Measurements from ENCODE around the gene SSC4D. TPM values are rescaled to one million over a fixed set of nuclear protein-coding genes. Genes with fewer than 3 reads are reported as not detected.

Gene SSC4D
- total and polyA plus RNA-seq, 2 of the 8 experiments (the other 6 are each of a cell fraction or from before 2014, with no cell fraction given): 11.8 to 27.5 TPM

DNA sequence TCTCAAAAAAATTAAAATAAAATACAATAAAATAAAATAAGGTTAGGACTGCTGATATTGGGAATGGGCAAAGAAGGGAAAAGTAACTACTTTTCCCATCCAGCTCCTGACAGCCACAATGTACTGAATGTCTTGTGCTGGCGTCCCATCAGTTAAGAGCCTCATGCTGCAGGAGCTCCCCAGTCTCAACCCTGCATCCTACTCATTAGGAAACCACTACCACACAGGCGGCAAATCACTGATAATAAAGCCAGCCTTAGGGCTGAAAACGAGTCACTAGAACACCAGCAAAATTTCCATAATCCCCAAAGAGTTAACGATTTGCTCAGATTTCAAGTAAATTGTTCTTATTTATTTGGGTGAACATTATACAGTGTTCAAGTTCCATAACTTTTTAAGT, 55.0 kb downstream of the SSC4D start:
- peaks cover 43 to 52% of the 10 kb centered on the region in 2 experiments for H4K20me1 ChIP-seq (replicated peaks in 1 of 2; ENCODE audit: control insufficient read depth in 1 of 2, insufficient read depth in 2 of 2, low read length in 2 of 2)
- no peaks in the 10 kb centered on the region; the same call in 1 of the 2 replicates for H3K23me2 ChIP-seq (ENCODE audit: low read depth, low read length)
- H2AK5ac ChIP-seq (ENCODE audit: low read depth, low read length): no peak overlapping the region
- H4K91ac ChIP-seq (replicated peaks; ENCODE audit: insufficient read length, low read length): no peak overlapping the region
- no peak for DNase-seq (ENCODE audit: low read depth in 1 of 2, low spot score in 2 of 2)
- no peak overlapping the region for H3K56ac ChIP-seq (replicated peaks; ENCODE audit: insufficient read length, low read depth, low read length)
- TF ChIP-seq SP1 (IDR thresholded peaks at IDR 0.05; ENCODE audit: low read depth, low read length): no peak
- TF ChIP-seq POLR2A (IDR thresholded peaks at IDR 0.05; ENCODE audit: control extremely low read depth in 1 of 2, low read depth in 2 of 2, low read length in 2 of 2): peak; percentile 33 to 46; a peak in 1 of 3 replicates
- TF ChIP-seq POLR2AphosphoS5 (IDR thresholded peaks at IDR 0.05; ENCODE audit: low read depth, low read length): peak; percentile 64
- no peak for TF ChIP-seq GABPA (IDR thresholded peaks at IDR 0.05; ENCODE audit: borderline replicate concordance, insufficient read depth, low read length)
- peaks cover 2 to 46% (median 18%) of the 10 kb centered on the region in 4 experiments; a peak in 7 of 8 replicates for H3K36me3 ChIP-seq (ENCODE audit: control insufficient read depth in 2 of 4, insufficient read depth in 4 of 4, low read length in 3 of 4)
- WGBS, 2 experiments (ENCODE audit: extremely low coverage in 1 of 2, insufficient coverage in 1 of 2, insufficient read length in 1 of 2, insufficient replicate concordance in 2 of 2, low coverage in 1 of 2, low lambda C conversion rate in 2 of 2, missing lambda C conversion rate in 1 of 2): 85% methylated on average over 4 of the region's 4 CpGs; no CpG with 5 or more reads in 1 of the 2 experiments
- no peak overlapping the region for H2BK12ac ChIP-seq (ENCODE audit: low read depth, low read length)
- ChIA-PET POLR2A (ENCODE audit: partially characterized antibody) (interaction anchor here (0.7 to 14.3 kb wide), 11 partner anchors 14 to 69 kb away, joined by 3 to 249 read pairs (median 5); no protein-coding TSS in a partner anchor), CTCF (ENCODE audit: partially characterized antibody) (interaction anchor here (1.3 kb wide), 1 partner anchor 24 kb away, joined by 4 read pairs; no protein-coding TSS in a partner anchor)
- no peak overlapping the region for H3K4ac ChIP-seq (replicated peaks; ENCODE audit: insufficient read length, low read depth, low read length)
- H2BK15ac ChIP-seq (ENCODE audit: low read length): no peak overlapping the region
- H3K79me1 ChIP-seq (ENCODE audit: low read depth, low read length): no peaks in the 10 kb centered on the region
- H3K14ac ChIP-seq (ENCODE audit: insufficient read length): no peak overlapping the region
- H3K4me2 ChIP-seq (ENCODE audit: insufficient read depth in 1 of 2, low read depth in 2 of 2, low read length in 2 of 2): no peak overlapping the region; a peak in 1 of 4 replicates
- H3K18ac ChIP-seq (ENCODE audit: extremely low read depth, low read length): no peak overlapping the region
- no peak overlapping the region for H2BK120ac ChIP-seq (replicated peaks; ENCODE audit: low read depth, low read length)
- no peak overlapping the region for H2AFZ ChIP-seq (ENCODE audit: low read length)
- H3K4me1 ChIP-seq (replicated peaks in 1 of 4; ENCODE audit: control insufficient read depth in 3 of 4, insufficient read depth in 4 of 4, low read length in 3 of 4): peaks cover 0 to 5% (median 2%) of the 10 kb centered on the region in 4 experiments; a peak in 5 of 7 replicates
- H3K9me3 ChIP-seq (ENCODE audit: insufficient read depth in 2 of 2, low read depth in 1 of 2, low read length in 1 of 2): no peaks in the 10 kb centered on the region
- no peak overlapping the region for H4K5ac ChIP-seq (ENCODE audit: insufficient read length, low read depth, low read length)
- no peak overlapping the region for H4K8ac ChIP-seq (ENCODE audit: extremely low read depth, insufficient read depth, low read length)
- no peak overlapping the region for H2BK20ac ChIP-seq (ENCODE audit: low read length)
- no peak for FAIRE-seq
- H3K4me3 ChIP-seq (ENCODE audit: extremely low read depth in 1 of 4, insufficient read depth in 2 of 4, low read depth in 3 of 4, low read length in 4 of 4): peak overlapping the region in 1 of 4 experiments; percentile 99; a peak in 1 of 8 replicates
- peaks cover 75 to 92% of the 10 kb centered on the region in 2 experiments for H3K79me2 ChIP-seq (ENCODE audit: control insufficient read depth in 1 of 2, insufficient read depth in 2 of 2, low read length in 2 of 2)
- H2BK5ac ChIP-seq (ENCODE audit: low read depth, low read length): no peak overlapping the region
- H3K27me3 ChIP-seq (replicated peaks in 1 of 4; ENCODE audit: control insufficient read depth in 3 of 4, extremely low read depth in 1 of 4, insufficient read depth in 3 of 4, low read length in 3 of 4): no peaks in the 10 kb centered on the region
- no peak overlapping the region for H3K27ac ChIP-seq (ENCODE audit: low read depth, low read length)
- H3K9ac ChIP-seq (replicated peaks in 1 of 4; ENCODE audit: extremely low read depth in 1 of 4, low read depth in 3 of 4, low read length in 3 of 4): no peak overlapping the region
- no peak overlapping the region for H3K23ac ChIP-seq (ENCODE audit: insufficient read length)
